ENCODE results near the gene FBXO42.
"Not testable (repeated sequence)": the region's sequence is repeated elsewhere in the genome, so short reads cannot be mapped to it uniquely, and the experiment has no call there.

DNA sequence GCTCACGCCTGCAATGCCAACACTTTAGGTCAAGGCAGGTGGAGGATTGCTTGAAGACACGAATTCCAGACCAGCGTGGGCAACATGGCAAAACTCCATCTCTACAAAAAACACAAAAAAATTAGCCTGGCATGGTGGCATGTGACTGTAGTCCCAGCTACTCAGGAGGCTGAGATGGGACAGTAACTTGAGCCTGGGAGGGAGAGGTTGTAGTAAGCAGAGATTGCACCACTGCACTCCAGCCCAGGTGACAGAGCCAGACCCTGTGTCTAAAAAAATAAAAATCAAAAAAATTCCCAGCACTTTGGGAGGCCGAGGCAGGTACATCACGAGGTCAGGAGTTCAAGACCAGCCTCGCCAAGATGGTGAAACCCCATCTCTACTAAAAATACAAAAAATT is 9.0 kb downstream of the FBXO42 start:
- TF ChIP-seq, protein P1, sequence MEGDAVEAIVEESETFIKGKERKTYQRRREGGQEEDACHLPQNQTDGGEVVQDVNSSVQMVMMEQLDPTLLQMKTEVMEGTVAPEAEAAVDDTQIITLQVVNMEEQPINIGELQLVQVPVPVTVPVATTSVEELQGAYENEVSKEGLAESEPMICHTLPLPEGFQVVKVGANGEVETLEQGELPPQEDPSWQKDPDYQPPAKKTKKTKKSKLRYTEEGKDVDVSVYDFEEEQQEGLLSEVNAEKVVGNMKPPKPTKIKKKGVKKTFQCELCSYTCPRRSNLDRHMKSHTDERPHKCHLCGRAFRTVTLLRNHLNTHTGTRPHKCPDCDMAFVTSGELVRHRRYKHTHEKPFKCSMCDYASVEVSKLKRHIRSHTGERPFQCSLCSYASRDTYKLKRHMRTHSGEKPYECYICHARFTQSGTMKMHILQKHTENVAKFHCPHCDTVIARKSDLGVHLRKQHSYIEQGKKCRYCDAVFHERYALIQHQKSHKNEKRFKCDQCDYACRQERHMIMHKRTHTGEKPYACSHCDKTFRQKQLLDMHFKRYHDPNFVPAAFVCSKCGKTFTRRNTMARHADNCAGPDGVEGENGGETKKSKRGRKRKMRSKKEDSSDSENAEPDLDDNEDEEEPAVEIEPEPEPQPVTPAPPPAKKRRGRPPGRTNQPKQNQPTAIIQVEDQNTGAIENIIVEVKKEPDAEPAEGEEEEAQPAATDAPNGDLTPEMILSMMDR (IDR thresholded peaks at IDR 0.05 in 8 of 11, conservative IDR thresholded peaks at IDR 0.05 in 3 of 11): not testable (repeated sequence)
- TF ChIP-seq POLR2A (IDR thresholded peaks at IDR 0.05): not testable (repeated sequence)

All from spleen (tissue), 7 donors.